HG03280 (cell line): Measurements from ENCODE around the gene ATP6V1A.

Source experiments
- ATAC-seq: cut with Tn5 transposase; IDR thresholded peaks from one replicate; pipeline ENCODE4 v1.9.1; 2021; ENCODE audit warnings: mild to moderate bottlenecking, moderate library complexity; ENCODE audit not compliant: unreplicated experiment

Gene ATP6V1A

DNA sequence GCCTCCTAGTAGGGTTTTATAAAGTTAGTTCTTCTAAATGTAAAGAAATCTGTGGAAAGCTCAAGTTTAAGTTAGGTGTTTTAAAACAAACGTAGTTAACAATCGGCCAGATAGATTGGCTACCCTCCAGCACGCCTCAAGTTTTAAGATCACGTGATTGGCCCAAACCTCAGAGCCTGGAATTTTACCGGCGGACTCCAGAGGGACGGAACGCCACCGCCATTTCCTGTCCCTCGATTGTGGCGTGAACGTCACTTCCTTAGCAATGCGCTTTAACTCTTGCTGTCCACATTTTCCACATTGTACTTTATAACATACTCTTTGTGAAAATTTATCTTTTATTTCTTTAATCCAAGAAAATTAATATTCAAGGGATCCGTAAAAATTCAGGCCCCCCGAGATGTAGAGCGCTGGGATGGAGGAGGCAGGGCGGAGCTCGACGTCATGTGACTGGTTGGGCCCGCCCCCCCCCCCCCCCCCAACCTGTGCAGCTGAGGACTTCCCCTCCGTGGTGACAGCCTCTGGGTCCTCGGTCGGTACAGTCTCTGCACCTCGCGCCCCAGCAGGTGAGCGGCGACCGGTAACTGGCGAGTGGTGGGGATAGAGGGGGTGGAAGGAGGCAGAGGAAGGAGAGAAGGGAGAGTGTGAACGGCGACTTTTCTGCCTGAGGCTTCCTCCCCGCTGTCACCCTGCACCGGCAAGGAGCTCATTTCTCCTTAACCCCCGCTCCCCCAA is at the start of gene ATP6V1A:
Gene ATP6V1A, plus strand, starts transcription at position 488 of the 735 bp plus-strand sequence. CDS start 31,719 bp downstream, outside the sequence.
- peak; percentile 43 for ATAC-seq

DNA sequence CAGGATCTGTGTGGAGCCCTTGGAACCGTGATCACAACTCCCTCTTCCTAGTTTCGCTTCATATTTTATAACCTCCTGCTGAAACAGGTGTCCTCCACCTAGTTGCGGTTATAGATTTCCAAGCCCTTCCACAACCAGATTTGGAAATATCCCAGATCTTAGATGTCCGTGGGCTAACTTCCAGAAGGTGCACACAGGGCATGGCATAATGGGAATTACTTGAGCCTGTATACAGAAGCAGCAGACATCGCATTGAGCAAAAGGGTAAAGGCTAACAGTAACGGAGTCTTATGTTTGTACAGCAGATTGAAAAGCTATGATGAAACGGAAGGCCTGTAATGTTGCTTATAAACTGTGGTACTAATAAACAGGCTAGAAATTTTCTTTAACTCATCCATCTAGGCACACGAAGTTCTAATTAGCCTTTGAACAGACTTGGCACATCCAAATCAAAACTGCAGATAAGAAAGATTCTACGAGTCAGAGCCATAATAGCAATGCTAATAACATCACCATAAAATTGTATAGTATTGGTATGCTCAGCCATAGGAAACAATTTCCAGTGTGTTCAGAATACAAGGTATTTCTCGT is 49.2 kb upstream of the ATP6V1A start:
- no peak for ATAC-seq

DNA sequence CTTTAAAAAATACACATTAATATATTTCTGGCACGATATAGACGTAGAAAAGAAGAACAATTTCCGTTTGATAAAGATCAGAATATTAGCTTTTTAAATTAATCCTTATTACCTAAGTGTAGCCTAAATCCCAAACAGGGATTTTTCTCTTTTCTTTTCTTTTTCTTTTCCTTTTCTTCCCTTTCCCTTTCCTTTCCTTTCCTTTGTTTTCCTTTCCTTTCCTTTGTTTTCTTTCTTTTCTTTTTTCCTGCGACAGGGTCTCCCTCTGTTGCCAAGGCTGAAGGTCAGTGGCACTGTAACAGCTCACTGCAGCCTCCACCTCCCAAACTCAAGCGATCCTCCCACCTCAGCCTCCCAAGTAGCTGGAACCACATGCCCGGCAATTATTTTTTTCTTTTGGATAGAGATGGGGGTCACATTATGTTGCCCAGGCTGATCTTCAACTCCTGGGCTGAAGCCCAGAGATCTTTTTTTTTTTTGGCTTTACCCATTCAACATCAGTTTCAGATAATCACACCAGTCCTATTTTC is 48.6 kb upstream of the ATP6V1A start:
- no peak for ATAC-seq

DNA sequence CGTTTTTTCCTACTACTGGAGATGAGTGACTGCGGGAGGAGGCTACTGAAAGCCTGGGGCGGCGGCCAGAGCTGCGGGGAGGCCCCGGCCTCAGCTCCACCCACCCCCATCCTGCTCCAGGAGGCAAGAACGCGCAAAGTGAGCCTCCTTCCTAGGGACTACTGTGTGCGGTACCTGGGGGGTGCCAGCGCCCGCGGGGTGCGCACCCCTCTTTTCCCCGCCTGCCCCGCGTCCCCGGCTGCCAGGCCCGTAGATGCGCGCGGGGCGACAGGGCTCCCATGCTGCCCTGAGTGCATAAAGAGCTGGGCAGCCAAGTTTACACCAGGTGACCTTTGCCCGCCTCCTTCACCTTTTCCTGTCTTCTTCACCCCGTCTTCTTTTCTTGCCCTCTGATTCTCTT is 47.9 kb upstream of the ATP6V1A start:
- ATAC-seq, result no peak

DNA sequence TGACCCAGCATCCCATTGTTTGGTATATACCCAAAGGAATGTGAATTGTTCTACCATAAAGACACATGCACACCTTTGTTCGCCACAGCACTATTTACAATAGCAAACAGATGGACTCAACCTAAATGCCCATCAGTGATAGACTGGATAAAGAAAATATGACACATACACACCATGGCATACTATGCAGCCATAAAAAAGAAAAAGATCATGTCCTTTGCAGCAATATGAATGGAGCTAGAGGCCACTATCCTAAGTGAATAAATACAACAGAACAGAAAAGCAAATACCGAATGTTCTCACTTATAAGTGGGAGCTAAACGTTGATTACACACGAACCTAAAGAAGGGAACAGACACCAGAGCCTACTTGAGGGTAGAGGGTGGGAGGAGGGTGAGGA is 39.0 kb upstream of the ATP6V1A start:
- no peak for ATAC-seq

DNA sequence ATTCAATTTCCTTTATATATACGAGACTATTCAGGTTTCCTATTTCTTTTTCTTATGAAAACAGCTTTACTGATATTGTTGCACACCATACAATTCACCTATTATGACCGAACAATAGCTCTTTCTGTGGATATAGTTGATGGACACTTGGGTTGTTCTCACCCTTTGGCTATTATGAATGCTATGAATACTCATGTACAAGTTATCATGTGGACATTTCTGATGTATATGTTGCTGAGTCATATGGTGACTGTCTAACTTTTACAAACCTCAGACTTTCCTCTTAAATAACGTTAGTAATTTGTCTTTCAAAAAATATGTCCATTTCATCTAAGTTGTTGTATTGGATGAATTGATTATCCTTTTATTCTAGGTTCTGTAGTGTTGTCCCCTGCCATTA is 34.7 kb upstream of the ATP6V1A start:
- no peak for ATAC-seq

DNA sequence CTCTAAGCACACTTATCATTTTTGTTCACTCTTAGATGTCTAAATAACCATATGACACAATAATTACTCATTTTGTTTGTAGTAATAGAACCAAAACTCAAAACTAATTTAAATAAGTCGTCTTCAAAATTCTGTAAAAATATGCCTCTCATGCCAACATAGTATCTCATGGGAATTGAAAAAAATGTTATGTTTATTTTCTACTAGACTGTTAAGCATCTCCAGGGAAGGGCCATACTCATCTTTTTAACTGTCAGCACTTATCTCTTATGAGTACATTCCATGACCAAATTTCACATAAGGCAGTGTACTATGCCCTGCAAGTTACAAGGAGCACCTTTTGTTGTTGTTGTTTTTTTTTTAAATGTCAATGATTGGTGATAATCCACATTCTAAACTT is 32.1 kb upstream of the ATP6V1A start:
- ATAC-seq, result no peak

DNA sequence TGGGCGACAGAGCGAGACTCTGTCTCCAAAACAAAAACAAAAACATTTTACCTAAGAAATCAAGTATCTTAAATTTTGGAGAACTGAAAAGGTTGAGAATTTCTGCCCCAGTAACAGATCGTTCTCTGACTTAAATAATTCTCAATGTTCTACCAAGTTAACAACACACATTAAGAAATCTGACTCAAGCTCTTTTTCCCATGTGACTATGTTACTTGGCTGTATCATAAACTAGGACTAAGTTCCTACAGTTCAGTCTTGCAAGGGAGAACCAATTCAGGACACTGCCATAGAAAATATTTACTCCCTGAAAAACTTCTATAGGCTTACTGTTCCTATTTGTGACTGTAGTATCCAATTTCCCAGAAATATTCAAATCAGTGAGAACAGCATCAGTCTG is 29.5 kb upstream of the ATP6V1A start:
- no peak for ATAC-seq

DNA sequence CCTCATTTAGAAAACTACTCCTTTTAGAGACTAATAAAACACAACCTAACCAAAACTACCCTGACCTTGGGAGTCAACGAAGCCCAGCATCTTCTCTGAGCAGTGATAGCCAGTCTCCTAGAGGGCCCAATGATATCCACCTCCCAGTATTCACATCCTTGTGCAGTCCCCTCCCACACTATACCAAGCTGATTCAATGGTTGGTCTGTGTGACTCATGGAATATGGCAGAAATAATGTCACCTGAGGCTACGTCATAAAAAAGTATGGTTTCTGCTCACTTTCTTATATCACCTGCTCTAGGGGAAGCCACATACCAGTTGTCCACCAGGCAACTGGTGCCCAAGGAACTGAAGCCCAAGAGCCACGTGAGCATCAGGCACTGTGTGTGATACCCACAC is 29.0 kb upstream of the ATP6V1A start:
- no peak for ATAC-seq

DNA sequence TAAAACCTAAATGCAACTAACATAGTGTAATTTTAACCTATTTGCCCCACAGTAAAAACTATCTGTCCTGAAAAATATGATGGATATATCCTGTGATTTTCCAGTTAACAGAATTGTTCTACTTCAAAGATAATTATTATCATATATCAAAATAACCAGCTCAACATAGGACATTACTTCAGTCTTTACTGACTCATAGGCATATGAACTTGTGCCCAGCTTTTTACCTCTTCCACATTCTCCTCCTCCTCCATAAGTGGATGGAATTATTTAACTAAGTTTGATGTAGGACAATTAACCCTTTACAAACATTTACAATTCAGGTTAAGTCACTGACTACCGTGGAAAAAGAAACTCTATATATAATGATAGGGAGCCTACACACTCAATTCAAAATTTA is 27.5 kb upstream of the ATP6V1A start:
- no peak for ATAC-seq

DNA sequence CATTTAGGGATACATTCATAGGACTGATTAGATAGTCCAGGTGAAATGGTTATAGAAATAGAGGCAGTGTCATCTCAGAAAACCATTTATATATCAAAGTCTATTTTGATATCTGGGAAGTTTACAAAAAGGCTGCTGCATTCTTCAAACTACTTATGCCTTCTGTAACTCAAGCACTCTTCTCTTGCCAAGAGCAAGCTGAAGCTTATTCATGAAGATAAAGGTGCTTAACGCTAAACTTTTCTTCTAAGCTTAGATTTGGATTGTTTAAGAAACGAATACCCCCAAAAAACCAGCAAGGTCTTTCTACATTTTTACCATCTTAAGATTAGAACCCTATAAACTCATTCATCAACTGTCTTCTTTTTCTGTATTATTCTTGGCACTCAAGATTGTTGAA is 27.1 kb upstream of the ATP6V1A start:
- no peak for ATAC-seq

DNA sequence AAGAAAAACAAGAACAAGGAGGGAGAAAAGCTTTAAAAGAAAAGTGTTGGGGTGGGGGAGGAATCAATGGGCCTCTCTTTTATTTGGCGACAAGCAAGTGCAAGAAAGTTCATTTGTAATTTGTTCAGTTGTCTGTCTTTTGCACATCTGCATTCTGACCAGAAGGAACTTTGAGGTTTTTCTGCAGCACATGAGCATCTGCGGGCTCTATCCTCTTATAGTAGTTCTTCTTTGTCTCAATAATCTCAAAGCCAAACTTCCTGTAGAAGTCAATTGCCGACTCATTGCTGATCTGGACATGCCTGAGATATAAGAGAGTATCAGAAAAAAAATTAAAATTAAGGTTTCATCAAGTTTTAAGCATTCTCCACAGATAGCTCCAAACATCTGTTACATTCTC is 25.2 kb upstream of the ATP6V1A start:
- ATAC-seq, result no peak

DNA sequence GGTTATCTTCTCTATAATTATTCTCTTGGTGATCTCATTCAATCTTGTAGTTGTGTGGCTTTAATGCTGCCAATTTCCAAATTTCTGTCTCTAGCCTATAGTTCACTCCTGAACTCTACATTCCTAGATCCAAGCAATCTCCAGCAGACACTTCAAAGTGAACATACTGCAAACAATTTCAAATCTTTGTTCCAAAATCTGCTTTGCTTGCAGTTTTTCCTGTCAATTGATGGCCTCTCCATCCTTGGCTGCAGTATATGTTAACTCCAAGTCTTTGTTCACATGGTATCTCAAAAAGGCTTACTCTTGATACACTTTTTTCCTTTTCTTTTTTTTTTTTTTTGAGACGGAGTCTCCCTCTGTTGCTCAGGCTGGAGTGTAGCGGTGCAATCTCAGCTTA is 18.2 kb upstream of the ATP6V1A start:
- ATAC-seq, result no peak

DNA sequence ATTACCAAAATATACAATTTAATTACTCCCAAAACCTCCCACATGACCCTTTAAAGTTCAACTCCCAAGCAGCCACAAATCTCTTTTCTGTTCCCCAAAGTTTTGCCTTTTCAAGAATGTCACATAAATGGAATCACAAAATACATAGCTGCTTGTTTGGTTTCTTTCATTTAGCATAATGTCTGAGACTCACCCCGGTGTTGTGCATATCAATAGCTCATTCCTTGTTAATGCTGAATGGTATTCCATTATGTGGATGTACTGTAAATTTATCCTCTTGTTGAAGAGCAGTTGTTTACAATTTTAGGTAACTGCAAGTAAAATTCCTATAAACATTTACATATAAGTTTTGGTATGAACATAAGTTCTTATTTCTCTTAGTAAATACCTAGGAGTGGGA is 16.3 kb upstream of the ATP6V1A start:
- ATAC-seq, result no peak

DNA sequence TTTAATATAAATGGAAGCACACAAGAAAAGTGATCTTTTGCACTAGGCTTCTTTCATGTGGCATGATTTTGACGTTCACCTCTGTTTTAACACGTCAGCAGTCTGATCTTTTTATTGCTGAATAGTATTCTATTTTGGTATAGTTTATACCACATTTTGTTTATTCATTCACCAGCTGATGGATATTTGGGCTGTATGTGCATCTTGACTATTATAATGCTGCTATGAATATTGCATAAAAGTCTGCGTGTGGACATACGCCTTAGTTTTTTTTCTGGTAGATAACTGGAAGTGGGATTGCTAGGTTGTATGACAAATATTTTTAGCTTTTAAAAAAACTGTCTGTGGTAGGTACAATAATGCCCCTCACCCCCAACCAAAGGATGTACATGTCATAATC is 15.1 kb upstream of the ATP6V1A start:
- no peak for ATAC-seq

DNA sequence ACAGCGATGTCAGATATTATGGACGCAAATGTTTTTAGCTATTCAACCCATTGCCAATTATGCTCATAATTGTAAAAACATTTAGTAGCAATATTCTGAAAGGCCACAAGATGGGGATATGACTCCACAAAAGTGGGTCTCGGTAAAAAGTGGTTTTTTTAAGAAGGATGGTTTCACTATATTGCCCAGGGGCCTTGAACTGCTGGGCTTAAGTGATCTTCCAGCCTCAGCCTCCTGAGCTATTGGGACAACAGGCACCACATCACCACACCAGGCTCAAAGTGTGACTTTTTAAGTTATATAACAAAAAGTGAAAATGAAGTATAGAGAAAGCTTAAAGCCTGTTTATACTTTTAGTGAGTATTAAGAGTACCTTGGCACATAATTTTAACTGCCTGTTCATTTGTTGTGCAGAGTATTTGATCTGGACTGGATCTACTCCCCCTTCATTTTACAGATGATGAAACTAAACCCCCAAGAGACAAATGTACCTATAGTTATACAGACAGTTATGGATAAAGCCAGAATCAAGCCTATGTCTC is 10.2 kb upstream of the ATP6V1A start:
- ATAC-seq, result peak; percentile 61

DNA sequence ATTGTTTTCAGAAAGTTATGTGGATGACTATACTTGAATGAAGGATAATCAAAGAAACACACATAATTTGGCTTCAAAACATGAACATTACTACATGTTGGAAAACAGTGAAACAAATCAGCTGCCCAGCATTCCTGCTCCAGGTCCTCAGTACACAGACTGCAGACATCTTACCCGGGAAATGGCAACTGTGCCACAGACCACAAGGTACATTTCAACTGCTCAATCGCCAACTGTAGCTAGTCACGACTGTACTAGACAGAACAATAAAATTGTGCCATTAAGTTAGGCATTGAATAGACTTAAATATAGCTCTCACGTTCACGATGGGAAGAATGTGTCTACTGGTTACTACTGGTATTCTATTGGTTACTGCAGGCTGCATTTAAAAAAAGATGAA is 5.7 kb upstream of the ATP6V1A start:
- no peak for ATAC-seq

DNA sequence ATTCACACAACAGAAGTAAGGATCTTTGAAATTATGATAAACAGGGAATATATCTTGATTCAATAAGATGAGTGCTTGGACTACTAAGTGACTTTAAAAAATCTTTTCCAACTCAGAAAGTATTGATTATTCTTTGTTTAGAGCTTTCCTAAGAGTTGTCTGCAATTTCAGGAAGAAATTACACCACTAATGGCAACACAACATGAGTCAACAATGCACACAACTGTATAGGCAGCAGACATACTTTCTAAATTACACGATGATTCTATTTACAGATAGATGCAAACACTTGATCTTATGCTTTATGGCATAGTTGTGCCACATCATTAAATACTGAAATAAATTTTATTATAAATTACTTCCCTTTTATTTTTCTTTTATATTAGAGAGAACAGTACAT is 5.2 kb upstream of the ATP6V1A start:
- ATAC-seq, result no peak

DNA sequence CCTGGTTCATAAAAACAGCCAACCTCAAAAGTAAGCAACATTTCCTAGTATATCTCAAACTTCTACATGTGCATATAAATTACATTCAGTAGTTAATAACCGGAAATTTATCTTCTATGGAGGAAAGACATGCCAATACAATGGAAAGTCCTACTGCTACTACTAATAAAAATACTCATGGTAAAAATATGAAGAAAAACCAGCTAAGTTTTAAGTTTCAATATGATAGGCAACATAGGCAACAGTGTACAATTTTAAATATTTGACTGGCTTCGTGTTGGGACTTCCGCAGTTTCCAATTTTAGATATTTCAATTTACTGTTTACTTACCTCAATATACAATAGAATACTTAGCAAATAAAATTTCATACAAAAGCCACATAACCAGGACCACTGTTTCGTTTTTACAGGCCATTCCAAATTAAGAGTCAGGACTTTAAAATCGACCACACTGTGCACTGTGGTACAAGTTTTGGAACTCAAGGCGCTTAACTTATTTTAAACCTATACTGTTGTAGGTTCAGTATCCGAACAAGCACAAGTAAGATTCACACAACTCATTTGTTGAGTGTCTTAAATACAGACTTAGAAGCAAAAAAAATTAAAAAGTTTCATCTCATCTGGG is 3.7 kb upstream of the ATP6V1A start:
- no peak for ATAC-seq

DNA sequence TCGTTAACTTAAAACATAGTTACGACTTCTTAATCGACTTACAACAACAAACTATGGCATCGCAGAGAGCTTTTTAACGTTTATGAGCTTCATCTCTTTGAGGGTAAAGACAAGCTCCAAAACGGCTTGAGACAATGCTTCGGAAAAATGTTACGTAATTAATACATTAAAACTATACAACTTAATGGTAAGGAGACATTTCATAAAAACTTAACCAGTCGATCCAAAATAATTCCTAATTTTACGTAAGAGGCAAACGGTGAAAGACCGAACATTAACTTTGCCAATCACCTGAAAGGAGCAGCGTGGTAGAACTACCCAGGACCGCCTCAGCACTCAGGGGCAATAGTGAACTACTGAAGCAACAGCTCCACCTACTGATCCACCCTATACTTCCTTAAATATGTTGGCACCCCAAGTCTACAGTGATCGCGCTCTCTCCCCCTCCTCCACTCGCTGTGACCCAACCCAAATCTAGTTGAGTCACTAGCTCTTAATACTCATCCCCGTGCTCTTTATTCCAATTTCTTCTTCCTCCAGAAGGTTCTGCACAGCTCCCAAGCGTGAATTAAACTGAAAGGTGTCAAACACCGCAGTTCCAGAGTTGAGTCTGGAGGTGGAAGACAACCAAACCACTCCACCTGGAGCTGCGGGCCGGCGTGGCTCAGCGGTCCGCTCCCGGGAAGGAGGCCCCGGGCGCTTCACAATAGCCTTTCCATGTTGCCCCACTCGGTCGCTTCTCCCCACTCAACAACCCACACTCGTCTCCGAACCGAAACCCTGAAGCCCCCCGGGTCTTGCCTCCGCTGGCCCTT is 1.7 kb upstream of the ATP6V1A start:
- ATAC-seq, result peak; percentile 58
